ENCODE results near the gene ZBED1.

ZBED1 gene

DNA sequence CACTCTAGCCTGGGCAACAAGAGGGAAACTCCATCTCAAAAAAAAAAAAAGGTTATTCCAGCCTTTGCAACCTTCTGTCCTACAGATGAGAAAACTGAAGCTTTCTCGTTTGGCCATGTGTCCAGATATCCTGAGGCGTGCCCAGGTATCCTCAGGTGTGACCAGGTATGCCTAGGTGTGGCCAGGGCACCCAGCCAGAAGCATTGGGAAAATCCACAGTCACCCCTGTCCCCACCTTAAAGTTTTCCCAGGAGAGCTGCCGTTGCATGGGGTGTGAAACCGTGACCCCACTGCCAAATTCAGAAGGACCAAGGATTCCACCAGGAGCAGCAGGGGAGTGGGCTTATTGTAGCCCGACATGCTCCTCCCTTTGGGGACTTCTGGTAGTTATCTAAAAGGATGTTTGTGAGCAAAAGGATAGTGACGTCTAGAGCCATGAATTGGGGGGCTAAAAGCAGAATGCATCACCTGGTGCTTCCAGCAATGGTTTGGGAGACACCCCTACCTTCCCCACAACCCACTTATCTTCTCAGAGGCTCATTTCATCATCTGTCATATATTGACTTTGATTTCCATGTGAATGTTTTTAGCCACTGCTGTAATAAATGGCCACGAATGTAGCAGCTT is 4.0 kb upstream of the ZBED1 start:
- Histone ChIP-seq H3K27me3 (ENCODE audit: insufficient read depth, low read length) (no peaks in the 10 kb centered on the region), H3K79me2 (ENCODE audit: insufficient read depth, low read length) (peaks cover 5% of the 10 kb centered on the region), H2AFZ (ENCODE audit: low read length) (no peak overlapping the region), H3K4me1 (ENCODE audit: insufficient read depth, low read length, severe bottlenecking) (peaks cover 30% of the 10 kb centered on the region), H3K36me3 (ENCODE audit: insufficient read depth, low read length) (peaks cover 3% of the 10 kb centered on the region; the same call in 1 of the 2 replicates), H3K9ac (ENCODE audit: low read length) (no peak overlapping the region), H3K4me2 (ENCODE audit: low read length) (no peak overlapping the region), H3K4me3 (ENCODE audit: low read depth, low read length, poor library complexity, severe bottlenecking) (no peak overlapping the region), H3F3A (ENCODE audit: insufficient read depth, low read length) (no peaks in the 10 kb centered on the region), H3K9me2 (ENCODE audit: low read depth, low read length) (no peaks in the 10 kb centered on the region), H4K20me1 (ENCODE audit: insufficient read depth, low read length) (no peaks in the 10 kb centered on the region), H3K27ac (ENCODE audit: low read depth, low read length, poor library complexity, severe bottlenecking) (no peak overlapping the region), H3K9me3 (ENCODE audit: low read length) (no peaks in the 10 kb centered on the region)
- TF ChIP-seq EZH2 (IDR thresholded peaks at IDR 0.05; ENCODE audit: borderline replicate concordance, low read length): no peak
- TF ChIP-seq, protein P1, sequence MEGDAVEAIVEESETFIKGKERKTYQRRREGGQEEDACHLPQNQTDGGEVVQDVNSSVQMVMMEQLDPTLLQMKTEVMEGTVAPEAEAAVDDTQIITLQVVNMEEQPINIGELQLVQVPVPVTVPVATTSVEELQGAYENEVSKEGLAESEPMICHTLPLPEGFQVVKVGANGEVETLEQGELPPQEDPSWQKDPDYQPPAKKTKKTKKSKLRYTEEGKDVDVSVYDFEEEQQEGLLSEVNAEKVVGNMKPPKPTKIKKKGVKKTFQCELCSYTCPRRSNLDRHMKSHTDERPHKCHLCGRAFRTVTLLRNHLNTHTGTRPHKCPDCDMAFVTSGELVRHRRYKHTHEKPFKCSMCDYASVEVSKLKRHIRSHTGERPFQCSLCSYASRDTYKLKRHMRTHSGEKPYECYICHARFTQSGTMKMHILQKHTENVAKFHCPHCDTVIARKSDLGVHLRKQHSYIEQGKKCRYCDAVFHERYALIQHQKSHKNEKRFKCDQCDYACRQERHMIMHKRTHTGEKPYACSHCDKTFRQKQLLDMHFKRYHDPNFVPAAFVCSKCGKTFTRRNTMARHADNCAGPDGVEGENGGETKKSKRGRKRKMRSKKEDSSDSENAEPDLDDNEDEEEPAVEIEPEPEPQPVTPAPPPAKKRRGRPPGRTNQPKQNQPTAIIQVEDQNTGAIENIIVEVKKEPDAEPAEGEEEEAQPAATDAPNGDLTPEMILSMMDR (IDR thresholded peaks at IDR 0.05; ENCODE audit: low read length): no peak

- Histone ChIP-seq H3K27ac (ENCODE audit: low read depth, low read length, poor library complexity, severe bottlenecking) (no peak overlapping the region), H3K4me1 (ENCODE audit: insufficient read depth, low read length, severe bottlenecking) (peaks cover 31% of the 10 kb centered on the region), H3F3A (ENCODE audit: insufficient read depth, low read length) (no peaks in the 10 kb centered on the region), H3K36me3 (ENCODE audit: insufficient read depth, low read length) (peaks cover 8% of the 10 kb centered on the region; the same call in 1 of the 2 replicates), H3K9ac (ENCODE audit: low read length) (no peak overlapping the region), H4K20me1 (ENCODE audit: insufficient read depth, low read length) (no peaks in the 10 kb centered on the region), H3K9me2 (ENCODE audit: low read depth, low read length) (no peaks in the 10 kb centered on the region), H3K27me3 (ENCODE audit: insufficient read depth, low read length) (no peaks in the 10 kb centered on the region), H3K79me2 (ENCODE audit: insufficient read depth, low read length) (peaks cover 15% of the 10 kb centered on the region), H2AFZ (ENCODE audit: low read length) (no peak overlapping the region), H3K4me2 (ENCODE audit: low read length) (no peak overlapping the region), H3K4me3 (ENCODE audit: low read depth, low read length, poor library complexity, severe bottlenecking) (no peak overlapping the region), H3K9me3 (ENCODE audit: low read length) (no peaks in the 10 kb centered on the region)
- TF ChIP-seq, protein P1 (IDR thresholded peaks at IDR 0.05; ENCODE audit: low read length): no peak
Observed at GRCh38 chrX:2503591-2504500, 3.1 kb upstream of the ZBED1 start.

- Histone ChIP-seq H3K4me2 (ENCODE audit: low read length) (peak overlapping the region; percentile 16; the same call in 1 of the 2 replicates), H2AFZ (ENCODE audit: low read length) (no peak overlapping the region)
Observed at GRCh38 chrX:2502668-2503519, 2.1 kb upstream of the ZBED1 start.

More at GRCh38 chrX:2502668-2503519, 2.1 kb upstream of the ZBED1 start:
- Histone ChIP-seq H4K20me1 (ENCODE audit: insufficient read depth, low read length) (peaks cover 4% of the 10 kb centered on the region; the same call in 1 of the 2 replicates), H3K4me1 (ENCODE audit: insufficient read depth, low read length, severe bottlenecking) (peaks cover 37% of the 10 kb centered on the region), H3K4me3 (ENCODE audit: low read depth, low read length, poor library complexity, severe bottlenecking) (no peak overlapping the region), H3K36me3 (ENCODE audit: insufficient read depth, low read length) (peaks cover 14% of the 10 kb centered on the region; the same call in 1 of the 2 replicates), H3K27me3 (ENCODE audit: insufficient read depth, low read length) (no peaks in the 10 kb centered on the region), H3F3A (ENCODE audit: insufficient read depth, low read length) (peaks cover 3% of the 10 kb centered on the region; the same call in 1 of the 2 replicates), H3K9ac (ENCODE audit: low read length) (peak overlapping the region; percentile 2; the same call in 1 of the 2 replicates), H3K9me3 (ENCODE audit: low read length) (no peaks in the 10 kb centered on the region), H3K9me2 (ENCODE audit: low read depth, low read length) (no peaks in the 10 kb centered on the region), H3K79me2 (ENCODE audit: insufficient read depth, low read length) (peaks cover 25% of the 10 kb centered on the region), H3K27ac (ENCODE audit: low read depth, low read length, poor library complexity, severe bottlenecking) (peak overlapping the region; percentile 66)
- TF ChIP-seq, protein P1 (IDR thresholded peaks at IDR 0.05; ENCODE audit: low read length): no peak
- TF ChIP-seq EZH2 (IDR thresholded peaks at IDR 0.05; ENCODE audit: borderline replicate concordance, low read length): no peak

Data from OCI-LY1 (cell line).